ENCODE measurements around the gene SERPINA1.
"Not testable (repeated sequence)": the region's sequence is repeated elsewhere in the genome, so short reads cannot be mapped to it uniquely, and the experiment has no call there.

SERPINA1 gene

GRCh38 chr14:94388384-94389103, at the start of gene SERPINA1:
Gene SERPINA1 (minus strand): TSS chr14:94388602. CDS start chr14:94383237, 5,365 bp downstream.
- in situ Hi-C loops (cut with MboI; ENCODE audit: low sequenced_read_pairs): no loop called here

- in situ Hi-C loops (cut with MboI; ENCODE audit: low sequenced_read_pairs): no loop called here
Measured at GRCh38 chr14:94428610-94429009, 40.2 kb upstream of the SERPINA1 start.

GRCh38 chr14:94427016-94427613, 38.7 kb upstream of the SERPINA1 start:
- in situ Hi-C loops (cut with MboI; ENCODE audit: low sequenced_read_pairs): no loop called here

- in situ Hi-C loops (cut with MboI; ENCODE audit: low sequenced_read_pairs): no loop called here
Measured at GRCh38 chr14:94426526-94426925, 38.1 kb upstream of the SERPINA1 start.

- in situ Hi-C loops (cut with MboI; ENCODE audit: low sequenced_read_pairs): no loop called here
Measured at GRCh38 chr14:94424371-94424770, 36.0 kb upstream of the SERPINA1 start.

- in situ Hi-C loops (cut with MboI; ENCODE audit: low sequenced_read_pairs): no loop called here
Measured at GRCh38 chr14:94423453-94424056, 35.2 kb upstream of the SERPINA1 start.

GRCh38 chr14:94421316-94421715, 32.9 kb upstream of the SERPINA1 start:
- in situ Hi-C loops (cut with MboI; ENCODE audit: low sequenced_read_pairs): no loop called here

GRCh38 chr14:94417497-94418205, 29.2 kb upstream of the SERPINA1 start:
- in situ Hi-C loops (cut with MboI; ENCODE audit: low sequenced_read_pairs): not testable (repeated sequence)

GRCh38 chr14:94412671-94413638, 24.6 kb upstream of the SERPINA1 start:
- in situ Hi-C loops (cut with MboI; ENCODE audit: low sequenced_read_pairs): no loop called here

- in situ Hi-C loops (cut with MboI; ENCODE audit: low sequenced_read_pairs): no loop called here
Measured at GRCh38 chr14:94411638-94412037, 23.2 kb upstream of the SERPINA1 start.

GRCh38 chr14:94409430-94409829, 21.0 kb upstream of the SERPINA1 start:
- in situ Hi-C loops (cut with MboI; ENCODE audit: low sequenced_read_pairs): not testable (repeated sequence)

GRCh38 chr14:94408546-94409095, 20.2 kb upstream of the SERPINA1 start:
- in situ Hi-C loops (cut with MboI; ENCODE audit: low sequenced_read_pairs): no loop called here

- in situ Hi-C loops (cut with MboI; ENCODE audit: low sequenced_read_pairs): no loop called here
Measured at GRCh38 chr14:94407906-94408305, 19.5 kb upstream of the SERPINA1 start.

GRCh38 chr14:94406910-94407309, 18.5 kb upstream of the SERPINA1 start:
- in situ Hi-C loops (cut with MboI; ENCODE audit: low sequenced_read_pairs): no loop called here

GRCh38 chr14:94405486-94405885, 17.1 kb upstream of the SERPINA1 start:
- in situ Hi-C loops (cut with MboI; ENCODE audit: low sequenced_read_pairs): no loop called here

- in situ Hi-C loops (cut with MboI; ENCODE audit: low sequenced_read_pairs): no loop called here
Measured at GRCh38 chr14:94404561-94404960, 16.2 kb upstream of the SERPINA1 start.

GRCh38 chr14:94403312-94403932, 15.0 kb upstream of the SERPINA1 start:
- in situ Hi-C loops (cut with MboI; ENCODE audit: low sequenced_read_pairs): no loop called here

- in situ Hi-C loops (cut with MboI; ENCODE audit: low sequenced_read_pairs): no loop called here
Measured at GRCh38 chr14:94401083-94401482, 12.7 kb upstream of the SERPINA1 start.

GRCh38 chr14:94400422-94400841, 12.0 kb upstream of the SERPINA1 start:
- in situ Hi-C loops (cut with MboI; ENCODE audit: low sequenced_read_pairs): no loop called here

- in situ Hi-C loops (cut with MboI; ENCODE audit: low sequenced_read_pairs): no loop called here
Measured at GRCh38 chr14:94398536-94398935, 10.1 kb upstream of the SERPINA1 start.

All from HL-60/S4 (cell line).